ENCODE results near the gene SERPINA9. TPM values are rescaled to one million over a fixed set of nuclear protein-coding genes. Genes with fewer than 3 reads are reported as not detected.

The SERPINA9 gene
- total RNA-seq, 2 donors from 2014 or later = not detected

DNA sequence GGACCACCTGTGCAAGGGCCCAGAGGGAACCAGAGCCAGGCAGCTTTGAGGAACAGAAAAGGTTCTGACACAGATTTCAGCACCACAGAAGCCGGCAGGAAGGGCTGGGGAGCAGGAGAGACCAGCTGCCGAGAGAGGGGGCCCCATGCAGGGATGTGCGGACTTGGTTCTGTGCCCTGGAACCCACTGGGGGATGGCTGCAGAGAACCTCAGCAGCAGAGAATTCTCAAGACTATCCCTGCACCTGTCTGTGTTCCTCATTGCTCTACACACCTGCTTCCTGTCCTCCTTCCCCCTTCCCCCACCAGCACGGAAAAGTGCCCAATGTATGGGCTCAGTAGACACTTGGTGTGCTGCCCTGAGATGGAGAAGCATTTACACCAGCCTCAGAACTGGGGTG, 3.2 kb downstream of the SERPINA9 start:
- Histone ChIP-seq H3K9me3 (no peaks in the 10 kb centered on the region), H3K36me3 (no peaks in the 10 kb centered on the region)
- TF ChIP-seq, protein P1, sequence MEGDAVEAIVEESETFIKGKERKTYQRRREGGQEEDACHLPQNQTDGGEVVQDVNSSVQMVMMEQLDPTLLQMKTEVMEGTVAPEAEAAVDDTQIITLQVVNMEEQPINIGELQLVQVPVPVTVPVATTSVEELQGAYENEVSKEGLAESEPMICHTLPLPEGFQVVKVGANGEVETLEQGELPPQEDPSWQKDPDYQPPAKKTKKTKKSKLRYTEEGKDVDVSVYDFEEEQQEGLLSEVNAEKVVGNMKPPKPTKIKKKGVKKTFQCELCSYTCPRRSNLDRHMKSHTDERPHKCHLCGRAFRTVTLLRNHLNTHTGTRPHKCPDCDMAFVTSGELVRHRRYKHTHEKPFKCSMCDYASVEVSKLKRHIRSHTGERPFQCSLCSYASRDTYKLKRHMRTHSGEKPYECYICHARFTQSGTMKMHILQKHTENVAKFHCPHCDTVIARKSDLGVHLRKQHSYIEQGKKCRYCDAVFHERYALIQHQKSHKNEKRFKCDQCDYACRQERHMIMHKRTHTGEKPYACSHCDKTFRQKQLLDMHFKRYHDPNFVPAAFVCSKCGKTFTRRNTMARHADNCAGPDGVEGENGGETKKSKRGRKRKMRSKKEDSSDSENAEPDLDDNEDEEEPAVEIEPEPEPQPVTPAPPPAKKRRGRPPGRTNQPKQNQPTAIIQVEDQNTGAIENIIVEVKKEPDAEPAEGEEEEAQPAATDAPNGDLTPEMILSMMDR (IDR thresholded peaks at IDR 0.05) = no peak

GRCh38 chr14:94471045-94471444, 5.0 kb downstream of the SERPINA9 start:
- intact Hi-C loops (cut with DNase I) = no loop called here
- H3K9me3 ChIP-seq = no peaks in the 10 kb centered on the region
- H3K9ac ChIP-seq (ENCODE audit: low read depth in 2 of 2, low read length in 2 of 2) = no peak overlapping the region
- DNase-seq = no peak
- H3K4me1 ChIP-seq = no peaks in the 10 kb centered on the region
- H3K4me3 ChIP-seq = no peak overlapping the region
- H3K27ac ChIP-seq = no peak overlapping the region
- no peaks in the 10 kb centered on the region for H3K27me3 ChIP-seq
- H3K36me3 ChIP-seq = no peaks in the 10 kb centered on the region
- TF ChIP-seq, protein P1 (IDR thresholded peaks at IDR 0.05) = no peak

More for the DNA sequence above, 3.2 kb downstream of the SERPINA9 start:
- Histone ChIP-seq H3K27me3 (no peaks in the 10 kb centered on the region), H3K9ac (ENCODE audit: low read depth in 2 of 2, low read length in 2 of 2) (no peak overlapping the region), H3K4me1 (no peaks in the 10 kb centered on the region), H3K4me3 (no peak overlapping the region), H3K27ac (no peak overlapping the region)
- intact Hi-C loops (cut with DNase I) = no loop called here
- no peak for DNase-seq

DNA sequence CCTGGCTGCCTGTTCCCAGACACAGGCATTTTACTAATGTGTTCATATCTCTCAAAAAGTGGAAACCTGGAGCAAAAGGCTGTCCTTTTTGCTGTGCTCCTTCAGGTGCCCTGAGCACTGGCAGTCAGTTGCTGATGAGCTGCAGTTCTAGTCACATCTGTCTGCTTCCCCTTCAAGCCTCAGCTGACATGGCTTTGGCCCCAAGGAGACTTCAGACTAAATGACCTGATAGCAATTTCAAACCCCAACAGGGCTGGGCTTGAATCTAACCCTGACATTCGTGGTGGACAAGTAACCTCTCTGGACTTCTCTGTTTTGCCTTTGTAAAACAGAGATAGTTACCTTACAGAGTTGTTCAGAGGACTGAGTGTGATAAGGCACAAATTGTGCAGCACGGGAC, 5.7 kb downstream of the SERPINA9 start:
- H3K9ac ChIP-seq (ENCODE audit: low read depth in 2 of 2, low read length in 2 of 2) = no peak overlapping the region
- intact Hi-C loops (cut with DNase I) = no loop called here
- TF ChIP-seq, protein P1 (IDR thresholded peaks at IDR 0.05) = no peak
- no peak for DNase-seq
- H3K27ac ChIP-seq = no peak overlapping the region
- no peak overlapping the region for H3K4me3 ChIP-seq
- H3K9me3 ChIP-seq = no peaks in the 10 kb centered on the region
- H3K4me1 ChIP-seq = no peaks in the 10 kb centered on the region
- H3K27me3 ChIP-seq = no peaks in the 10 kb centered on the region
- H3K36me3 ChIP-seq = no peaks in the 10 kb centered on the region

DNA sequence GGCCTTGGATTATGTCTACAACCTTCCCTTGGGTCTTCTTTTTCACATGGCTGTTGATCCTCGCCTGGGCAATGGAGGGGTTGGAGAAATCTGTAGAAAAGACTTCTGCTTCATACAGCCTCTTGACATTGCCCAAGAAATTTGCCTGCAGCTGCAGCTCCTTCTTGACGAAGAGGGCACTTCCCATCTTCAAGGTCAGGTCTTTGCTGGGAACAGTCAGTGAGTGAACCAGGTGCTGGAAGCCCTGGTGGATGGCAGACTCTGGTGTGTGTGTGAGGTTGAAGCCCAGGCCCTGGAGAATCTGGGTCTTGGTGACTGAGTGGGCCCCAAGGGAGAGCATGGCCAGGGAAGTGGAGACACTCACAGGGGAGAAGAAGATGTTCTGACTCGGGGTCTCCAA, 6.7 kb downstream of the SERPINA9 start:
- Histone ChIP-seq H3K4me3 (no peak overlapping the region), H3K9me3 (no peaks in the 10 kb centered on the region), H3K4me1 (no peaks in the 10 kb centered on the region), H3K27me3 (no peaks in the 10 kb centered on the region), H3K9ac (ENCODE audit: low read depth in 2 of 2, low read length in 2 of 2) (no peak overlapping the region), H3K27ac (no peak overlapping the region), H3K36me3 (no peaks in the 10 kb centered on the region)
- TF ChIP-seq, protein P1 (IDR thresholded peaks at IDR 0.05) = no peak
- no peak for DNase-seq
- intact Hi-C loops (cut with DNase I) = no loop called here

DNA sequence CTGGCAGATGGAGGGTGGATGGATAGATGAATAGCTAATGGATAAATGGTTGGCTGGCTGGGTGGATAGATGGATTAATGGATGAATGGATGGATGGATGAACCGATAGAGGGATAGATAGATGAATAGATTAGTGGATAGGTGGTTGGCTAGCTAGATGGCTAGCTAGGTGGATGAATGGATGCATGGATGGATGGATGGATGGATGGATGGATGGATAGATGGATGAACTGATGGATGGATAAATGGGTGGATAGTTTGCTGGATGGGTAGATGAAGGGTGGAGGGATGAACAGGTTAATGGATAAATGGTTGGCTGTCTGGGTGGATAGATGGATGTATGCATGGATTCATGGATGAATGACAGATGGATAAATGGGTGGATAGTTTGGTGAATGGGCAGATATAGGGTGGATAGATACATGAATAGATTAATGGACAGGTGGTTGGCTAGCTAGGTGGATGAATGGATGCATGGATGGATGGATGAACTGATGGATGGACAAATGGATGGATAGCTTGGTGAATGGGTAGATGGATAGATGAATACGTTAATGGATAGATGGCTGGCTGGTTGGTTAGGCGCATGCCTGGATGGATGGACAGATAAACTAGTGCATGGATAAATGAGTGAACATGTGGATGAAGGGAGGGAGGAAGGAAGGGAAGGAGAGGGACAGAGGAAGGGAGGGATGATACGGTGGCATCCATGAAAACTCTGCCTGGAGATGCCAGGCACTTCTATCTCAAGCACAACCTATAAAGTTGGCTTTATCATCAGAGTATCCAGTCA, 8.1 kb downstream of the SERPINA9 start:
- TF ChIP-seq, protein P1 (IDR thresholded peaks at IDR 0.05) = no peak
- no peaks in the 10 kb centered on the region for H3K4me1 ChIP-seq
- H3K9ac ChIP-seq (ENCODE audit: low read depth in 2 of 2, low read length in 2 of 2) = no peak overlapping the region
- no peaks in the 10 kb centered on the region for H3K9me3 ChIP-seq
- H3K4me3 ChIP-seq = no peak overlapping the region
- H3K27ac ChIP-seq = no peak overlapping the region
- no peak for DNase-seq
- intact Hi-C loops (cut with DNase I) = no loop called here
- no peaks in the 10 kb centered on the region for H3K36me3 ChIP-seq
- no peaks in the 10 kb centered on the region for H3K27me3 ChIP-seq
